HG03196 (cell line): Measurements from ENCODE around the gene MYH3.
"Not testable (repeated sequence)": the region's sequence is repeated elsewhere in the genome, so short reads cannot be mapped to it uniquely, and the experiment has no call there.

Experiments used
- ATAC-seq: cut with Tn5 transposase; IDR thresholded peaks from one replicate; pipeline ENCODE4 v1.9.1; 2021; ENCODE audit not compliant: unreplicated experiment

Gene MYH3

DNA sequence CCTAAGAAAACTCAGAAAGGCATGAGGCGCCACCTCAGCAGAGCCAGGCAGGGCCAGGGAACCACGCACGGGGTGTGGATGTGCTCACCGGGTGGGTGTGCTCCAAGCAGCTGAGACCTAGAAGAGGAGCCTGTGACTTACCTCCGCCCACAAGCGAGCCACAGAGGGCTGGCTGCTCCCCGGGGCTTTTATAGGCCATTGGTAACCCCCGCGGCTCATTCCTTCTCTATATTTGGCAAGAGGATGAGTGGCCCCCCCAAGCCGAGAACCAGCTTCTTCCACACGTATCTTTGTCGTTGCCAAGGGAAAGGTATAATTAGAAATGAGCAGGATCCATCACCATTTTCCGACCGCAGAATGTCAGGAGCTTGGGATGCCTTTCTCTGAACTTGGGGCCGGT is at the start of gene MYH3:
Gene MYH3 (minus strand): TSS at position 162 of the 400 bp plus-strand sequence. CDS start 2,245 bp downstream, outside the sequence.
- ATAC-seq: no peak

DNA sequence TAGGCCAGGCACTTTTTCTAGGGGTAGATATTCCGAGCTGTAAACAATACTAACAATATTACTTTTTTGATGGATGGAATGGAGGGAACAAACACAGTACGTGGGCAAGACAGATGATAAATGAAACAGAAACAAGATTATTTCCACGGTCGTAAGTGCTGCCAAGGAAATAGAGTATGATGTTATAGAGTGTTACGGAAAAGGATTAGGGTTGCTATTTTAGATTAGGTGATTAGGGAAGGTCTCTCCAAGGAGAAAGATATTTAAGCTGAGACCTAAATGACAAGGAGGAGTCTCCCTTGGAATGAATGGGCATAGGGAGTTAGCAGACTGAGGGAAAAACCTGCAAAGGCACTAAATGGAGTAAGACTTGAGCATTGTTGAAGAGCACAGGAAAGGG is 48.6 kb upstream of the MYH3 start:
- no peak for ATAC-seq

DNA sequence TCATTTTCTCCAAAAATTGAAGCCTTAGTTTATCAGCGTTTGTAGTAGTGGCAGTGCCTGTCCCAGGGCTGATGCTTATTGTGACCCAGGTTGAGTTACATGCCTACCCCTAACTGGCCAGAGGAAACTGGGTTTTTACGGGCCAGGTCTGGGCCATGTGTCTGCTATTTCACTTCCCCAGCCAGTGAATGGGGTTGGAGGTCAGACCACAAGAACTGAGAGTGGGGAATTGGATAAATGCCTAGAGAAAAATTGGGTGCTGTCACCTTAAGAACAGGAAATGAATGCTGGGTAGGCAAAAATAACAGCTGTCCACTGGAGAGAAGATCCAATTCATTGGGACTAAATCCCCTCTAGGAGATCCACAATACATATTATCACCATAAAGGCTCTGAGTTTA is 45.5 kb upstream of the MYH3 start:
- ATAC-seq: no peak

DNA sequence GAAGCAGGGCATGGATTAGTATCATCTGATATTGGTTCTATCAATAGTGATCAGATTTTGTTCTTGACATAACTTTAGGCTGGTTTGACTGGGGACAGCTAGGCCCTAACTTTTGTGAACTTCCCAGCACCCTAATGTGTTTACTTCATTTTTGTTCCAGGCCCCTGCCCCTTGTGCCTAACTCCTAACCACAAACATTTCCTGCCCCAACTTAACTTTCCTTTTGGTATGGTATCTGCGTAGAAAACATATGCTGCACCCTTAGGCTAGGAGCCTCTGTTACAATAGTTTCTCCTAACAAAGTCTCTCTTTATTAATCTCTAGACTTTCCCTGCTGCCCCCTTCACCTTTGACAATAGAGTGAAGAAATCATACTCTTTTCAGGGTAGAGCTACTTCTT is 42.7 kb upstream of the MYH3 start:
- ATAC-seq: no peak

DNA sequence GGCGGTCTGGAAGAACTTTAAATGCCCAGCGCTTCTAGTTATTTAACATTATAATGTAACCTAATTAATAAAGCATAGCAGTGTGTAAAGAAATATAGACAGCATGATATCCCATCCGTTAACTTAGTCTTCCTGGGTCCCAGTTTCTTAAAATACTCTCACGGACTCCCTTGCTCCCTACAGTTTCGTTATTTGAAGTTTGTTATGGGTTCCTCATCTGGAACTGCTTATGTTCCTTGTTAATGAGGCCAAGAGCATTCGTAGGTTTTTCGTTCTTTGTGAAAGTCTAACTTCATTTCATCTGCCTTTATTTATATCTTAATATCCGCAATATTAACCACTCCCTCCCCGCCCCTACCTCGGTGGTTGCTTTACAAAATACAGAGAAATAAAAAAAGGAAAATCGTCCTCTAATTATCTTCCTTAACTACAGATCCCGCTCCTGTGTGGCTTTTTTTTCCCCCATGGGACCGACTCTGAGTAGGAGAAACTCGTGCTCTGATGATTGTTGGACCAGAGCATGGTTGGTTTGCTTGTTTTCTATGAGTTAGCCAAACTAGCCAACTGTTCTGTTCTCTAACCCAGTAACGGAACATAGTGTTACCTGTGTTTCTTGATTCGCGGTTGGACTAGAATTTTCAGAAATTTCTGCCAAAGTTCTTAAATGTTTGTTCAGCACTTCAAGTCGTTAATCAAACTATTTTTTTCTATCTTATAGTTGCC is 41.1 kb upstream of the MYH3 start:
- no peak for ATAC-seq

DNA sequence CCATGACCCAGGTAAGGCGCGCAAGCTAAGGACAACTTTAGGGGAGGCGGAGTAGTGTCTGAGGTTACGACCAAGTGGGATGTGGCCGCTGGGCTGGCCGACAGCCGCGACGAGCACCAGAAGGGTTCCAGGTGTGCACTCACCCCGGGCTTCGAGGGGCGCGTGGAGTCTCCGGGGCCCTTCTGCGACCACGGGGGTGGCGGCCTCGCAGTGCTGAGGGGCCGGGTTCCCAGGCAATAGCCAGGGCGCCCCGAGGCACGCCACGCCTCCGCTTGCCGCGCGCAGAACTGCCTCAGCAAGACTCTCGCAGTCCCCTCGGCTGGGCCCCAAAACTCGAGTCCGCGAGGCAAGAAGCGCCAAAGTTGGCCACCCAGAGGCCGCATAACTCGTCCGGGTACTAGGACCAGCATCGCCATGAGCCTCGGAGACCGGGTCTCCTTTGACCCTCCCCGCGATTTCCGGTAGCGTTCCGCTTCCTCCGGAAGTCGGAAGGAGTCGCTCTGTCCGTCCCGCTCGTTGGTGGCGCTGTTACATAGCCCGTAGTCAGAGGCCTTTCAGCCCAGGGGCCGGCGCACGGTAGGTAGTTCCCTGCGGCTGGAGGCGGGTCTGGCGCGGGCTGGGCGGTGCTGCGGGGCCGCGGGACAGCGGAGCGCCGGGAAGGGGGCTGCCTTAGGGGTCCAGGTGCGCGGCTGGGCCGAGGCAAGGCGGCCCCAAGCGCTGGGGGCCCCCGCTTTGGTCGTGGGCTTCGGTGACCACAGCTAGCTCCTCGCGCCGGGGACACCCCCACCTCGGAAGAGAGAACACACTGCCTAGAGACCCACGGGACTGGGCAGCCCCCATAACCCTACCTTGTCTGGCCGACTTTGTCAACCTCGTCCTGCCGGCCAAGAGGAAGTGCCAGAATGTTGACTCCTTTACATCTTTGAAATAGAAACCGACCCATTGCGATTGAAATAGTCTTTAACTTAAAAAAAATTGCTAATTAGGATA is 40.3 kb upstream of the MYH3 start, which contains the start of the genes ADPRM and SCO1:
Gene ADPRM (plus strand): TSS at position 503 of the 990 bp plus-strand sequence. CDS start 7,333 bp downstream, outside the sequence.
Gene SCO1 (minus strand): TSS at position 442 of the 990 bp plus-strand sequence. CDS start 26 bp downstream, at position 416.
- peak; percentile 91 for ATAC-seq

DNA sequence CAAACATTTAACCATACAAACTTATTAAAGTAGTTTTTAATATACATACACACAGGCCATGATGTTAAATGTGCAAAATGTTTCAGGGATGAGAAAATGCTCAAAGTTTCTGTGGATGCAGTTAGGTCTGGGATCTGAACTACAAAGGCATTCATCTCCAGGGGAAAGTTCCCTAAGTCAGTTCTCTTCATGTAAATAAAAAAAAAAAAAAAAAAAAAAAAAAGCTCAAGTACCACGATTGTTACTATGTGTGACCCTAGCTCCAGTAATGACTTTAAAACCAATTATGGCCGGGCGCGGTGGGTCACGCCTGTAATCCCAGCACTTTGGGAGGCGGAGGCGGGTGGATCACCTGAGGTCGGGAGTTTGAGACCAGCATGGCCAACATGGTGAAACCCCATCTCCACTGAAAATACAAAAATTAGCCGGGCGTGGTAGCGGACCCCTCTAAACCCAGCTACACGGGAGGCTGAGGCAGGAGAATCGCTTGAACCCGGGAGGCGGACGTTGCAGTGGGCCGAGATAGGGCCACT is 38.8 kb upstream of the MYH3 start:
- ATAC-seq: not testable (repeated sequence)

DNA sequence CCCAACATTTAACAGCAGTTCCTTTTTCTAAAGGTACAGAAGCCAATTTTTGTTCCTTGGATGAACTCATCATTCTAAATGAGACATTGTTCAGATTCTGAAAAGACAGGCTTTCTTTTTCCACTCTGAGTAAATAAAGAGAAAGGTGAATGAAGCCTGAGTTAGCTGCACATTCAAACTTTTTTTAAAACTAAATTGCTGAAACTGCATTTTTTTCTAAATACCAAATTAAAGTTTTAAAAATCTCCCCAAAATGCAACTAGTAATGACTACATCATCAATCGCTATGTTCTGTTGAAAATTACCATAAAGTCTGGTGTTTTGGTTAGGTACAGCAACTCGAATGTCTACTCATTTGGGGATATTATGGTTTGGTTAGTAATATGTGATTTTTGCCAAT is 30.4 kb upstream of the MYH3 start:
- no peak for ATAC-seq

DNA sequence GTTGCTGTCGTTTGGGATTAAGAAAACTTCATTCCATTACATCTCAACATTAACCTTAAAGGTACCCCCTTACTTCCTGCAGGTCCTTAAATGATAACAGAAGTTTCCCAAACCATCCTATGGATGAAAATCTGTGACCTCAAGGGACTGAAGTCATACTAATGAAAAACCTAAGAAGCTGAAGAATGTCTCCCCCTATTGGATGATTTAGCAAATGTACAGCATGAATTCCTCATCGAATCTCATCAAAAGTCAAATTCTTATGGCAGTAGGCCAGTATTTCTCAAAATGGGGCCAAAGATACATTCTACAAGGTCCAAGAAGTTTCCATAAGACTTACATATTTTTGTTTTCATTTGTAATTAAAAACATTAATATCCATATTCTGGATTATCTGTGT is 26.7 kb upstream of the MYH3 start:
- no peak for ATAC-seq

DNA sequence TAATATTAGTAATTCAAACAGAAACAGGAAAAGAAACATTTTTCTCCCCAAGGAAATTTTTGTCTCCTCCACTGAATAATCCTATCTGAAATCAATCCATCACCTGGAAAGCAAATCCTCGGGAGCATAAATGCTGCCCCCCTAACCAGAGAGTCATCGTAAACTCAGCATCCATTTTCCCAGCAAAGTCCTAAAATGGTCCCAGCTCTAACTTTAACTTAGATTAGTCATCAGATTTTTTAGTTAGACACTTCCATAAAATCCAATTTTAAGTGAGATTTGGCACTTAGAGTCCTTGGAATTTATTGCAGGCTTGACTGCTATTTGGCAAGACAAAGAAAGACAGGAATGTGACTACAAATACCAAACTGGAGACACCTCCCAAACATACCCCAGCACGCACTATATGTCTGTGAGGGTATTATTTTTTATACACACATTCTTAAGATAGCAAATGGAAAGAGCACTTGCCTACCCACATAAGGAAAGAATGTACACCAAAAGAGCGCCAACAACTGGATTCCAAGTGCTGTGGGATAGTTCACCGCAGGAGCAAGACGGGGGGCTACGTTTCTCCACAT is 24.8 kb upstream of the MYH3 start:
- no peak for ATAC-seq

DNA sequence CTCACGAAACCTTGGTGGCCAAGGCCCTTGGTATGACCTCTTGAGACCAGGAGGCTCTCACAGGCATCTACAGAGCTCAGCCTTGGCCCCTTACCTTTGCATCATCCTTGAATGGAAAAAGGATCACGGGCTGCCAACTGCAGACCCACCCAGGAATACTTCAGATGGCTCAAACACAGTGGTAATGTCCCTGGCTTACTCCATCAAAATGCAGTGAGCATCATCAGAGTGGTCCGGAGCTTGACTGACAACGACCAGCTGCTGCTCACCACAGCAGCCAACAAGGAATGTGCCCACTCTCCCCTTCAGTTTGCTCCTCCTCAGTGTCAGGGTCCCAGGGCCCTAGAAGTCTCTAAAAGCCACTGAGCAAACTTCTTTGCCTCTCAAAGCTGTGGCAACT is 17.6 kb upstream of the MYH3 start:
- no peak for ATAC-seq

DNA sequence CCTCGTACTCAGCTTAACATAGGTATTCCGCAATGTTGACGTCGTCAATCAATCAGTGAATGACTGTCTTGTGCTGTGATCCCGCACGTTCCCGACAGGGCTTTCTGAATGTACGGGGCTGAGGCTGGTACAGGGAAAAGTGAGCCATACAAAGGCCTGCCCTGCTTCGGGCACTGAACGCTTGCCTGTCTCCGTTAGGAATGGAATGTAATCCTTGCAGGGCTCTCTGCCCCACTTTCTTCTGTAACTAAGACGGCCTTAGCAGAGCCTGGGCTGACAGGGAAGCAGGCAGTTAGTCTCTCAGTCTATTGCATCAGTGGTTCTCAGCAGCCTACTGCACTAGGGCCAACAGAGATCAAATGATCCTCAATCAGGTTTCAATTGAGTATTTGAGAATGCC is 16.2 kb upstream of the MYH3 start:
- no peak for ATAC-seq

DNA sequence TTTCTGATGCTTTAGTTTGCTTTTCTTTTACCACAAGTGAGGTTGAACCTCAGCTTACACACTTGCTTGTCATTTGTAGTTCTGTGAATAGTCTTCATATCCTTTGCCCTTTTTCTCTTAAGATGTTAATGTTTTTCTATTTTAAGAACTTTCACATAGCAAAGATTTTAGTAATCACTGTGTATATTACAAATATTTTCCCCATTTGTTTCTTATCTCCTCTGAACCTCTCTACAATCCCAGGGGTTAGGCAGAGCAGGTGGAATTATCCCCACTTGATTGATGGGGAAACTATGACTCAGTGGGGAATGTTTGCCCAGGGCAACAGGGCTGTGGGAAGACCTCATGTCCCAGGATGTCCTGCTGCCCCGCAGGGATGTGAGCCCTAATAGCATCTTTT is 11.7 kb upstream of the MYH3 start:
- no peak for ATAC-seq

DNA sequence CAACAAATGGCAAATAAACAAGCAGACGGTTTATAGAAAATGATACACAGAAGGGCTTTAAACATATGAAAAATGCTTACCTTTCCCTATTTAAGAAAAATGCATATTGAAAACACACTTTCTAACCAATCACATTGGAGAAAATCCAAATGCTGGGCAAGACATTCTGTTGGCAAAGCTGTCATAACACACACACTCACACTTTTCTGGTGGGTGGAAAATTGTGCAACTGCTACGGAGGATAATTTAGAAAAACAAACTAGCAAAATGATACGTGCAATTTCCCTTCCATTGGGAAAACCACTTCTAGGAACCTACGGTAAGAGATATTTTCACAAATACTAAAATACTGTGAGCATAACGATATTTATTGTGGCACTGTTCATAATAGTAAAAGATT is 9.8 kb upstream of the MYH3 start:
- no peak for ATAC-seq

DNA sequence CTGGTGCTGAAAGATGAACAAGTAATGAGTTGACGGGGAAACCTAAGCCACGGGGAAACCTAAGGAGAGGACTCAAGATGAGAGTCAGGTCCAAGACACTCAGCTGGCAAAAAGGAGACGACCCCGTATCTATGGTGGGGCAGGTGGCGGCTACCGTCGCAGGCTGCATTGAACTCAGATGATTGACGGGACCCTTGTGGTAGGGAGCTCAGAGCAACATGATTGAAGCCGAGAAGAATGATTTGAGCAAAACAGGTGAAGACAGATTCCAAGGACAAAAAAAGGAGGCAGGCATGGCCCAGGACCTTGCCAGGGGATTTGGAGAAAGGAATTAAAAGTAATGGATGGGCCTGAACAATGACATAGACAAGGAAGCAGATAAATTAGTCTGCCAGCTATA is 7.5 kb upstream of the MYH3 start:
- no peak for ATAC-seq

DNA sequence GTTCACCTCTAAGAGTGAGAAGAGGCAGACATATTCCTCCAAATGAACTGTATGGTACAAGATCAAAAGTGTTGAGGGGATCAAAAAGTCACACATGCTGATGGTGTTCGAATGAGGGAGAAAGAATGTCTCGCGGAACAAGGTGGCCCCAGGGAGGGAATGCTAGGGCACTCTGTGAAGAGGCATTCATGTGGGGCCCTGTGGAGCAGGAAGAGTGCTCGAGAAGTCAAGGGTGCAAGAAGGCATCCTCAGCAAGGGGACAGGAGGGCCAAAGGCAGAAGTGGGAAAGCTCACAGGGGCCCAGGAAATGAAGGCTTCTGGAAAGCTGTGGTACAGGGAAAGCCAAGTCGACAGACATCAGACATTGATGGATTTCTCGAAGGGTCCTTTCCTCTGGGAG is 6.1 kb upstream of the MYH3 start:
- no peak for ATAC-seq

DNA sequence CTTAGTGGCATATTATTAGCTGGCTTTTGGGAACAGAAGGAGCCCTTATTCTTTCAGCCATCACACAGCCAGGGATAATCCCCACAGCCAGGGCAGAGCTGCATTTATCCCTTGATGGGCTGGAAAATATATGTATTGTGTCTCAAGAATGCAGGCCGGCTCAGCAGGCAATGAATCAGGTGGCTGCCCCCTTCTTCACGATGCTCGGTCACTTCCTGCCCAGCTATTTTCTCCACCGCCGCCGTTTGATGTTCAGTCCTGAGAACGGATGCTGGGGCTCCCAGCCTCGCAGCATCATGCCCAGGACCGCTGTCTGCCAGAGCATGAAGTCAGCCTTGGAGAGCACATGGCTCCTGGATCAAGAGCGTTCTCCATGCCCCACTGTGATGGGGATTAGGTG is 4.3 kb upstream of the MYH3 start:
- no peak for ATAC-seq

DNA sequence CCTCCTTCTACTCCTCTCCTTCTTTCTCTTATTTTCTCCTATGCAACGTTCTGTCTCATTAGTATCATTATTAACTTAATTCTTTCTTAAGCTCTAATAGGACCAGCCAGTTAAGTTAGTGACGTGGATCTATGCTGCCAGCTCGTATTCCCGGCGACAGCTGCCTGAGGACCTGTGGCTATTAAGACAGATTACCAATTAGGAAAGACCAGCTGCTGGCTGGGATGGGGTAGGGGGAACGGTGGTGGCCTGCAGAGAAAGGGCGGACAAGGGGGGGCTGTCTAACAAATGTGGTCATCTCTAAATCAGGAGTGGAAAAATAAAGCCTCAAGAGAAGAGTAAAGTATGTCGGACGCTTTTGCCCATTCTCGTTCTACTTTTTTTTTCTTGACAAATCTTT is 770 bp upstream of the MYH3 start:
- ATAC-seq: no peak

DNA sequence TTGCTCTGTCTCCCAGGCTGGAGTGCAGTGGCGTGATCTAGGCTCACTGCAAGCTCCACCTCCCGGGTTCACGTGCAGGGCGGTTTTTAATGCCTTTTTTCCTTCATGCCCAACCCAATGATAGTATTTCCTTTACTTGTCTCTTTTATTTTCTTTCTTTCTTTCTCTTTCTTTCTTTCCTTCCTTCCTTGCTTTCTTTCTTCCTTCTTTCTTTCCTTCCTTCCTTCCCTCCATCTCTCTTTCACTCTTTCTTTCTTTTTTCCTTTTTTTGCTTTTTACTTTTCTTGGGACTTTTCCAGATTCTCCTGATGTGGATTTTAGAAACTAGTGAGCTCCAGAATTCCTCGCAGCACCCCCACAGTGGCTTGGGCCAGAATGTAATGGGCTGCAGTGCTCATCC is 3.1 kb downstream of the MYH3 start:
- ATAC-seq: no peak

DNA sequence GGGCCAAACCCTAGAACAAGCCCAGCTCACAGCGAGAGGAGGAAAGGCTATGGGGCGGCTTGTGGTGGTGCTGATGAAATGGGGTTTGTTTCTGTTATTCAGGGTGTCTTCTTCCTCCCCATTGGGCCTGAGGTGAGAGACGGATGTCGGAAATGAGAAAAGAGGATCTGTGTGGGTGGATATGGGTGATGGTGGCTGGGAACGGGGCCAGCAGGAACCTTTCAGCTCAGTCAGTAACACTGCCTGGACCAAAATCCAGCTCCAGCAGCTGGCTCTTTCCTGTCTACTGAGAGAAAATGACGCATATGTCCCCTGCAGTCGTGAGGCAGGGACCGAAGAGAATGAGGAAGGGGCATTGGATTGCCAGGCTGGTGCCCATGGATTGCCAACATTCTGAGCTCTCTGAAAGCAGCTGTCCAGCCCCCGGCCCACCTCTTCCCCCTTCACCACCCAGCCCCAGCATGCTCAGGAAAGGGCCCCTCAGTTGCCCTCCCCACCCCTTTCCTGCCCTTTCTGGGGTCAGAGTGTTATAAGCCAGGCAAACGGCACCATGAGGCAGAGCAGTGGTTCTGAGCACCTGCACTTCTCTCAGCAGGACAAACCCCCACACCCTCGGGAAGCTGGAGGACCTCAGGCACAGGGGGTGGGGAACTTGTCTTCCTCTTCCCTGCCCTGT is 4.0 kb downstream of the MYH3 start:
- ATAC-seq: no peak

DNA sequence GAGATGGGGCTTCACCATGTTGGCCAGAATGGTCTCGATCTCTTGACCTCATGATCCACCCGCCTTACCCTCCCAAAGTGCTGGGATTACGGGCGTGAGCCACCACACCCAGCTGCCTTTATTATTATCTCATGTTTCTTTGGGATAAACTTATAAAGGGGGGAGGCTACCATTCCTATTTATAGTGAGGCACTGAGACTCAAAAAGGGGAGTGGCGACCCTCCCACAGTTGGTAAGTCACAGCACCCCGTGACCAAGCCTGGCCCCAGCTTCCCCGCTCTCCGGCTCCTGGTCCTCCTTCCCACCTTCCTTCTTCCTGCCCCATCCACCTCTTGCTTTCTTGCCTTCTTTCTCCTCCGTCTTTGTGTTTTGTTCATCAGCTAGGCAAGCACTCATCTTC is 5.2 kb downstream of the MYH3 start:
- ATAC-seq: no peak
